Epidermal melanocyte (primary cell): Measurements from ENCODE around the gene SLC38A4.
A peak's percentile ranks its signal among the peaks of the same experiment; 100 is the strongest.
"Not testable (repeated sequence)": the region's sequence is repeated elsewhere in the genome, so short reads cannot be mapped to it uniquely, and the experiment has no call there.

Source experiments
- DNase-seq: peaks from one replicate; pipeline ENCODE4 v3.0.0; 2011; ENCODE audit warnings: low spot score; ENCODE audit not compliant: insufficient read length

Gene SLC38A4

DNA sequence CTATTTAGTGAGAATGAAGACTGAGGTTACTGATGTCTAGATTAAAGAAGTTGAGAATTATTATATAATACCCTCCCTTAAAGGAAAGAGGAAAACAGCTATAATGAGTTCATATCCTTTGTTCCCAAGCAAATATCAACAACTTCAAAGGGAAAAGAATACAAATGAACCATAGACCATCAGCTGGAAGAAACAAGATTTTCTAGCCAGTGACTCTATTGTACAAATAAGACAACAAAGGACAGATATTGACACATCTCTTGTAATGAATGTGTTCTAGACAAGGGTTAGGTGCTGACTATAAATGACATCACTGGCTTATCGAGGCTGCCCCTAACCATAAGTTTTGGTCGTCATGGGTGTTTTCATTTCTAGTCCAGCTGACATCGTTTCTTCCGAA is 48.2 kb downstream of the SLC38A4 start:
- DNase-seq: no peak

DNA sequence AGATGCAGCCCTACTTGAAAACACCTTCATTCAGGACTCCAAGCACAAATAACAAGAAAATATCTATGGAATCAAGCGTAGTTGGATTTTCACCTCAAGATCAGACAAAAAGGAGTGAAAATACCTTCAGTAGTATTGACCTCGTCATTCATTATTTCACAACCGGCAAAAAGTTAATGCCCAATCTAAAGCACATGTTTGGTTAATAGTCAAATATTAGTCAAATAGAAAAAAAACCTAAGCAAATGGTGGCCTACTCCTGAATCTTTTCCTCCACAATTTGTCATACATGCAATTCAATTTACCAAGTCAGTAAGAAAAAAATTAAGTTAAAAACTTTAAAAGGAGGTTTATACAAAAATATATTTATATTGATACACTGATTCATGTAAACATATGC is 50.0 kb downstream of the SLC38A4 start:
- DNase-seq: no peak

DNA sequence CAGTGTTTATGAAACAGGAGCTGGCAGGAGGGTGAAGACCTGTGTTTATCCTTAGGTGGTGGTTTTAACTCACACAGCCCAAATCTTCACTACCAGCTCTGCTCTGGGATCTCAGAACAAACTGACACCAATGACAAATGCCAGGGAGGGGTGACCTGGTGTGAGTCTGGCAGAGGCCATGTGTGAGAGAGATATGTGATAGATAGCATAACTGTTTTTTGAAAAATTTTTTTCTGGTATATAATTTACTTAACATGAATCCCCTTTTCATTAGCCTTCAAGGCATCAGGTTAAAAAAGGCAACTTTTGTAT is 51.5 kb downstream of the SLC38A4 start:
- no peak for DNase-seq

DNA sequence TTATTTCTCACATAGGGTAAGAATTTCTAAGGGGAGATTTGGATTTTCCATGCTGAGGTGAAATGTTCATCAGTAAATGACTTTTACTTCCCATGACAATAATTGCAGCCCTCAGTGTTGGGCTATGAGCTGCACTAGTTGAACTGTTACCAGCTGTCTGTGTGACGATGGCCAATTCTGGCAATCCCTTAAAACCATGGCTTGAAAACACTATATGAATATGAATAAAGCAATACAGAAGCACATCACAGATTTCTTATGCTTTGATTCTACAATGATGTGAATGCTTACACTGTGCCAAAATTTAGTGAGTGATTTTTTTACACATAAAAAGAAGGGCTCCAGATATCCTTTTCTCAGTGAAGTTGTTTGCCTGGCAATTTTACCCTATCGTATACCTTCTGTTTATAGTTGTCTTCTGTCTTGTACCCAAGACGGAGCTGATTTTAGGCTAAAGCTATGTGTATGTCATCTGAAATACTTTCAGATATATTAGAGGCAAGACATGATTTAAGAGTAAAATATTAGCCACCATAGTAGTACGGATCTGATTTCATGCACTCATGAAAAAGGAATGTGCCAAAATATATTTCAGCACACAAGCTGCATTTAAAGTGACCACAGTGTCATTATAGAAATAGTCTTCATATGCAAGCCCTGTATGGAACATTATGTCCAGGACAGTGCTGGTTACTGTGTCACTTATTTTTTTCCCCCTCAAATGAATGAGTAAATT is 52.0 kb downstream of the SLC38A4 start:
- DNase-seq: no peak

DNA sequence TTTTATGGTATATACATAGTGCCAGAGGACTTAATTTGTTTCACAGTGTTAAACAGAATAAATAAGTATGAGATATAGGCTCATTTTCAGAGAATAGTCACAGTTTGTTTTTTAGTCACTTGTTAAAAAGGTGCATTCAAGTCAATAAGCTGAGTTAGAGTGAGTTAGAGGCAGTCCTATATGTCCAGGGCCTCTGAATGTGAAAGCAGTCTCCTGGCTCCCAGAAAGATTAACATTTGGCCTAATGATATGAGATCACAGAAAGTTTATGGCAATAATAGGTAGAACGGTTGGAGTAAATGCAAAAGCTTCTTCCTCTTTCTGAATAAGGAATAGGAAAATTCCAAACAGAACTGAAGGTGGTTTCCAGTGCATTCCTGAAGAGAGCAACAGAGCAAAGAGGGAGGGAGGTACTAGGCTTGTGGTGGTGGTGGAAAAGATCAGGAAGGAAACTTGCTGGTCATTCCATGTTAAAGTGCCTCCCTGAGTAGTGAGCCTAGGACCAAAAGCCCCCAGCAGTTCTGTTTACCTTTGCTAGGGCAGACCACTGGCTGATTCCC is 54.4 kb downstream of the SLC38A4 start:
- DNase-seq: no peak

DNA sequence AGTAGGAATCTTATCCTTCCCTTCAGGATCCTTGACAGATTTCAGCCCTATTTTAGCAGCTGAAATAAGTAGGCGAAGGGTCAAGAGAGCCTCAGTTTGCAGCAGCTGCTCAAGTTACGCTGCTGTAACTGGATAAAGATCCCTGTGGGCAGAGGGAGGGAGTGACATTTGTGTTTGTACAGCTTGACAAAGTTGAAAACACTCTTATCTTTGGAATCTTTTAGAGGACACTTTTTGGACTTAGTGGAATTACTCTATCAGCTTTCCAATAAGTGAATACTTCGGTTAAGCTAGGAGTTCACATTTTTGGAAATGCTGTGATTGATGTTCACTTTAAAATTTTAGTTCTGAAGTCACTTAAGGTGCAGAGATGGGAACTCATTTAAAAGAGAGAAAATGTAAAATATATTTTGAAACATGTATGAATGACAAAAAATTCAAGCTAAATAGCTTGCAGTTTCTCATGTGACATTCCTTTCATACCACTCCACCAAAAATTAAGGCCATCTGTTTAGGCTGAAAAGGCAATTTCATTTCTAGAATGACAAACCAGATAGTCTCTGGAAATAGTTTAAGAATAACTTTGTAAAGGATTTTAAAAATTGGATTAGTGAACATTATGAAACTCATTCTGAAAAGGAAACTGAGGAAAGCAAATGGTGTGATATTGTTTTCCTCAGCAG is 55.2 kb downstream of the SLC38A4 start:
- no peak for DNase-seq

DNA sequence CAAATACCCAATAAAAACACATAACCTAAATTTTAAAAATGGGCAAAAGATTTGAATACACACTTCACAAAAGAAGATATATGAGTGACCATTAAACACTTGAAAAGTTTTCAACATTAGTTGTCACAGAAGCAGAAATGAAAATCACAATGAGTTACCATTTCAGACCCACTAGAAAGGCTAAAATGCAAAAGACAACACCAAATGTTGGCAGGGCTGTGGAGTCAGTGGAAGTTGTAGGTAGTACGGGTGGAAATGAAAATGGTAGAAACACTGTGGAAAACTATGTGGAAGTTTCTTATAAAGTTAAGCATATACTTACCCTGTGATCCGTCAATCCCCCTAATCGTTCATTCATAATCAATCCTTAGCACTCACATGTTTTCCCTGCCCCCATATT is 61.8 kb downstream of the SLC38A4 start:
- no peak for DNase-seq

DNA sequence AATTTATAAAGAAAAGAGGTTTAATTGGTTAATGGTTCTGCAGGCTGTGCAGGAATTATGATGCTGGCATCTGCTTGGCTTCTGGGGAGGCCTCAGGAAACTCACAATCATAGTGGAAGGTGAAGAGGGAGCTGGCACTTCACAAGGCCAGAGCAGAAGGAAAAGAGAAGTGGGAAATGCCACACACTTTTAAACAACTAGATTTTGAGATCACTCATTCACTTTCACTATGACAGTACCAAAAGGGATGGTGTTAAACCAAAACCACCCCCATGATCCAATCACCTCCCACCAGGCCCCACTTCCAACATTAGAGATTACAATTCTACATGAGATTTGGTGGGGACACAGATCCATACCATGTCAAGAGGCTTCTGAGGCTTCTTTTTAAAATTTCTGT is 62.6 kb downstream of the SLC38A4 start:
- DNase-seq: no peak

DNA sequence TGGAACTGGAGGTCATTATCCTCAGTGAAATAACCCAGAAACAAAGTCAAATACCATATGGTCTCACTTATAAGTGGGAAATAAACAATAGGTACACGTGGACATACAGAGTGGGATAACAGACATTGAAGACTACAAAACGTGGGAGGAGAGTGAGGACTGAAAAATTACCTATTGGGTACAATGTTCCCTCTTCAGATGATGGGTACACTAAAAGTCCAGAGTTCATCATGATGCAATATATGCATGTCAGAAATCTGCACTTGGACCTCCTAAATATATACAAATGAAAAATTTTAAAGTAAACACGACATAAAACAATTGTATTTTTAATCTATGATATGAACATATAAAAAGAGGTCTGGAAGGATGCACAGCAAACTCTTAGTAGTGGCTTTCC is 71.2 kb downstream of the SLC38A4 start:
- DNase-seq: no peak

DNA sequence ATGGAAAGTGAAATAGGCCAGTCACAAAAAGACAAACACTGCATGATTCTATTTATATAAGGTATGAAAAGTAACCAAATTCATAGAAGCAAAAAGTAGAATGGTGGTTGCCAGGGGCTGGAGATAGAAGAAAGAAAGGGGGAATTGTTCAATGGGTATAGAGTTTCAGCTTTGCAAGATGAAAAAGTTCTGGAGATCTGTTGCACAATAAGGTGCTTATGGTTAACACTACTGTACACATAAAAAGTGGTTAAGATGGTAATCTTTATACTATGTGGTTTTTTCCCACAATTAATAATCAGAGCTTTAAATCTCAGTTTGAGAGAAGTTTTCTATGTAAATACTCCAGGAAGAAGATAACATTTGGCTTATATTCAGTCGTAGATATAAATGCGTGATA is 73.4 kb downstream of the SLC38A4 start:
- no peak for DNase-seq

DNA sequence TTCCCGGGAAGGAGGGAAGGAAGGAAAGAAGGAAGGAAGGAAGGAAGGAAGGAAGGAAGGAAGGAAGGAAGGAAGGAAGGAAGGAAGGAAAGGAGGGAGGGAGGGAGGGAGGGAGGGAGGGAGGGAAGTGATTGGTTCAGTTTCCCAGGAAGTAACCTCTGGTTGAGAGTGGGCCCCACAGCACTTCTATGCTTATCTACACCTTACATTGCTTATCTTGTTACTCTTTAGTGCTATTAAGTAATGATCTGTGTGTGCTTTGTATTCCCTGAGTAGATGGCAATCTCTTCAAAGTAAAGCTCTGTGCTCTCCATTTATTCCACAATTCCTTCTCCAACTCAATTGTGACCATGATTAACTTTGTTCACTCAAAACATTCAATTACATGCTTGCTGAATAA is 74.6 kb downstream of the SLC38A4 start:
- DNase-seq: no peak

DNA sequence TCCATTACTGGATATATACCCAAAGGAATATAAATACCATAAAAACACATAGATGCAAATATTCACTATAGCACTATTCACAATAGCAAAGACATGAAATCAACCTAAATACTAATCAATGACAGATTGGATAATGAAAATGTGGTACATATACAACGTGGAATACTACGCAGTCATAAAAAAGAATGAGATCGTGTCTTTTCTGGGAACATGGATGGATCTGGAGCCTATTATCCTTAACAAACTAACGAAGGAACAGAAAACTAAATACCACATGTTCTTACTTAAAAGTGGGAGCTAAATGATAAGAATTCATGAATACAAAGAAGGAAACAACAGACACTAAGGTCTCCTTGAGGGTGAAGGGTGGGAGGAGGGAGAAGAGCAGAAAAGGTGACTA is 76.5 kb downstream of the SLC38A4 start:
- DNase-seq: no peak

DNA sequence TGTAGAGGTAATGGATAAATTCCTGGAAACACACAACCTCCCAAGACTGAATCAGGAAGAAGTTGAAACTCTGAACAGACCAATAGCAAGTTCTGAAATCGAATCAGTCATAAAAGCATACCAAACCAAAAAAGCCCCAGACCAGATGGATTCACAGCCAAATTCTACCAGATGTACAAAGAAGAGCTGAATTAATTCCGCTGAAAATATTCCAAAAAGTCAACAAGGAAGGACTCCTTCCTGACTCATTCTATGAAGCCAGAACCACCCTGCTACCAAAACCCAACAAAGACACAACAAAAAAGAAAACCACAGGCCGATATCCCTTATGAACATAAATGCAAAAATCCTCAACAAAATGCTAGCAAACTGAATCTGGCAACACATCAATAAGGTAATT is 81.5 kb downstream of the SLC38A4 start:
- no peak for DNase-seq

DNA sequence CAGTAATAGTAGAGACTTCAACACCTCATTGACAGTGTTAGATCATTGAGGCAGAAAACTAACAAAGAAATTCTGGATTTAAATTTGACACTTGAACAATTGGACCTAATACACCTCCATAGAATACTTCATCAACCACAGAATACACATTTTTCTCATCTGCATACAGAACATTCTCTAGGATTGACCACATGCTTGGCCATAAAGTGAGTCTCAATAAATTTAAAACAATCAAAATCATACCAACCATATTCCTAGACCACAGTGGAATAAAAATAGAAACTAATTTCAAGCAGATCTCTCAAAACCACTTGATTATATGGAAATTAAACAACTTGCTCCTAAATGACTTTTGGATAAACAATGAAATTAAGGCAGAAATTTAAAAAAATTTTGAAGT is 82.3 kb downstream of the SLC38A4 start:
- DNase-seq: no peak

DNA sequence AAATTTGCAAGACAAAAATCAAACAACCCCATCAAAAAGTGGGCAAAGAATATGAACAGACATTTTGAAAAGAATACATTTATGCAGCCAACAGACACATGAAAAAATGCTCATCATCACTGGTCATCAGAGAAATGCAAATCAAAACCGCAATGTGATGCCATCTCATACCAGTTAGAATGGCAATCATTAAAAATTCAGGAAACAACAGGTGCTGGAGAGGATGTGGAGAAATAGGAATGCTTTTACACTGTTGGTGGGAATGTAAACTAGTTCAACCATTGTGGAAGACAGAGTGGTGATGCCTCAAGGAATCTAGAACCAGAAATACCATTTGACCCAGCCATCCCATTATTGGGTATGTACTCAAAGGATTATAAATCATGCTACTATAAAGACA is 83.5 kb downstream of the SLC38A4 start:
- not testable (repeated sequence) for DNase-seq

DNA sequence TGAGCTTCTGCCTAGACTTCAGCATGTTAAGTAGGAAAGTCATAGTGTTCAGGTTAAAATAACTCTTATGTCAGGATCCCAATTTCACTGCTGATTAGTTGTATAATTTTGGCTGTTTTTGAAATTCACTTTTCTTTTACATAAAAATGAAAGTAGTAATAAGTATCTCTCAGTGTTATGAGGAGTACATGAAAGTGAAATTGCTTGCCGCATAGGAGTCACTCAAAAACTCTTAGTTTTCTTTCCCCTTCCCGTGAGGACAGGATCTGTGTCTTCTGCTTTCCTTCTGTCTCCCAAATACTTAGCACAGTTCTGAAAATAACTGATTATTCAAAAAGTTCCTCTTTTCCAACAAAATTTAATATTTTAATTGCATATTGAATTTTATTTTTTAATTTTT is 100.5 kb downstream of the SLC38A4 start:
- DNase-seq: no peak

DNA sequence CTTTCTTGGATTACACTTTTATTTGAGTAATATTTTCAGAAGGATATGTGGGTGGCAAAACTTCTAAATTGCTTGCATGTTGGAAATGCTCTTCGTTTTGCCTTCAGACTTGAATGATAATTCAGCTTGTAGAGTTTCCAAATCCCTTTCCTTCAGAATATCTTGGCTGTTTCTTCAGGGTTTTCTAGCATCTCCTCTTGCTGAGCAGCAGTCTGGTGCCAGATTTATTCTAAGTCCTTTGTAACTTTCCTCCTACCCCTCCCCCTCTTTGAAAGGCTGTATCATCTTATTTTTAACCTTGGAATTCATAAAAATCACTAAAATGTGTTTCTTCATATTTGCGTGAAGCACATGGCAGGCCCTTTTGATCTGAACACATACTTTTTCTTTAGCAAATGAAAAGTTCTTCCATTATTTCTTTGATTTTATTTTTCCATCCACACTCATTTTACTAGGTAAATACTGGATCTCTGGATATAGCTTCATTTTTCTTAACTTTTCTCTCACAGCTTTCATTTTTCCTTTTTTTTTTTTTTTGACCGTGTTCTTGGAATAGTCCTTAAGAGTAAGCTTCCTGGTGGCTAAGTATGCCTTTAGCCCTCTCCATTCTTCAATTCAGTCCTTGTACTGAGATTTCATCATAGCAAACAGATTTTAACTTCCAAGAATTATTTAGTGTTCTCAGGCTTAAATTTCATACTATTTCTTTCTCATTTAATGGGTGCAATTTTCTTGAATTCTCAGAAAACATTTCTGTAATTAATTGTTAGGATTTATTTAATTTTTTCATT is 102.0 kb downstream of the SLC38A4 start:
- no peak for DNase-seq

DNA sequence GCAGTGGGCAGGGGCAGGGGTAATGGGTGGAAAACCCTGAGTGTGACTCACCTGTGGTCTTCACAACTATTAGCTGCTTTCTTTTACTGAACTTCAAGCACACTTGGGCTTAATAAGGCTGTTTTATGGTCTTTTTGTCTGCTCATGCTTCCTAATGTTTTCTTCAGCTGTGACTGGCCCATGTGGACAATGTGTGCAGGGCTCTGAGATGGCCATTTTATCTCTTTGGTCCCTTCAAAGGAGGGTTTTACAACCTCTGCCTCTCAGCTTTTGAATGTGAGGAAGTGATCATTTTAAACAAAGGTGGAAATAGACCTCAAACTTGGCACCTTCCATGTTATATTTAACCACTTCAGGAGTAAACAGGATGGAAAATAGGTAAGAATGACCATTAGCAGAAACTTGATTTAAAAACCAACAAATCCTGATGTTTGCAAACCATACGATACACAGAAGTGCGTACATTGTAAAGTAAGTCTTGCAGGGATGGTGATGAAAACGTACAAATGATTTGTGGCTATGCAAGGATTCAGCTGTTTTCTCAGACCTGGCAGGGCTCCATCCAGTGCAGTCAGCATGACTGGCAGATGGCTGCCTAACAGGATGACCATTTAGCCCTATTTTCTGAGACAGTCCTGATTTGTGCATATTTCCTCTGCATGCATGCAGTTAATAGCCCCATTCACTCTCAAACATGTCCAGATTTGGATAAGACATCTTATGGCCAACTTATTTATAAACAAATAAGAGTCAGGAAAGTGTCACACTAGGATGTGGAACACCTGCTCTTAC is 103.2 kb downstream of the SLC38A4 start:
- DNase-seq: peak; percentile 27

DNA sequence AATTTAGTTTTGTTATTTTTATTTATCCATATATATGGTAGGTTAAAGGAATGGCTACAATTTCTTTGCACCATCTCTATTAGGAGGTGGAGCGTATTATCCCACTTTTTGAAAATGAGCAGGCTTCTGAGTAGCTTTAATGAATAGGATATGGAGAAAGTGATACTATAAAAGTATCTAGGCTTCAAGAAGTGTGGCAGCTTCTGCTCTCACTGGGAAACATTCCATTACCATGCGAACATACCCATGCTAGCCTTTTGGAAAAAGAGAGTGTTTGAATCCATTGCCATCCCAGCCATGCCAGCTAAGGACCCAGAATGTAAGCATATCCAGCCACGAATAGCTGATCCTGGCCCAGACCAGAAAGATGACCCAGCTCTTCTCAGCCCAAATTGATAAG is 107.3 kb downstream of the SLC38A4 start:
- no peak for DNase-seq

DNA sequence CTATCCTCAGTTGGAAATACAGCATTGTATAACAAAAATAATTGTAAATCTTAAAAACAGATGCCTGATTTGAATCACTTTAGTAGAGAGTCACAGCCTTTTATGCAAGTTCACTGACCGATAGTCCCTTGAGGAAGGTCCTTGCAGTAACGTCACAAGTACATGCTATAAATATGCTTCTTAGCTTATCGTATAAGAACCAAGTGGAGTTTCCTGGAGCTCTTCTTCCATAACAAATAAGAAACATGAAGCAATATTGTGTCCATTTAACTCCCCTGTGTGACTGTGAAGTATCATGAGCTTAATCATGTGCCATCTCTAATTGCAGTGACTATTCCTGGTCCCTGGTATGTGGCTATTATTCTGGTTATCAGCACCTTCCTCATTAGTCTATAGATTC is 107.9 kb downstream of the SLC38A4 start:
- no peak for DNase-seq

DNA sequence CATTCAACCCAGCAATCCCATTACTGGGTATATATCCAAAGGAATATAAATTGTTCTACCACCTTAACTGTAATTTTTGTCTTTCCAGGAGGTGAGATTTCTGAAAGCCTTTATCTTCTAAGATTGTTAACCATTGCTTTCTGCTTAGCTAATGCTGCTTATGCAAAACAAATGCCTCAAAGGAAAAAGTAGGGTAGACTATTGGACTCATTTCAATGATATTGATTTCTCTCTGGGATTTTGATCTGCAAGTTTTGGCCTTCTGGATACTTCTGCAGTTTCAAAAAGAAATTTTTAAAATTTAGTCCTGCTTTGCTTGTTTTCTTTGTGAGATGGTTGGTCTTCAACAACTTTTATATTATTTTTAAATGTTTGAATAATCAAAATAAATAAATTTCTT is 108.6 kb downstream of the SLC38A4 start:
- no peak for DNase-seq
